GM19468 (cell line): ENCODE data around the gene UFSP1.
A peak's percentile ranks its signal among the peaks of the same experiment; 100 is the strongest.

Experiments
- ATAC-seq: cut with Tn5 transposase; IDR thresholded peaks from one replicate; pipeline ENCODE4 v1.9.1; 2021; ENCODE audit warnings: mild to moderate bottlenecking, moderate library complexity, moderate number of reproducible peaks; ENCODE audit not compliant: unreplicated experiment; ENCODE audit errors: extremely low read depth

Gene UFSP1

DNA sequence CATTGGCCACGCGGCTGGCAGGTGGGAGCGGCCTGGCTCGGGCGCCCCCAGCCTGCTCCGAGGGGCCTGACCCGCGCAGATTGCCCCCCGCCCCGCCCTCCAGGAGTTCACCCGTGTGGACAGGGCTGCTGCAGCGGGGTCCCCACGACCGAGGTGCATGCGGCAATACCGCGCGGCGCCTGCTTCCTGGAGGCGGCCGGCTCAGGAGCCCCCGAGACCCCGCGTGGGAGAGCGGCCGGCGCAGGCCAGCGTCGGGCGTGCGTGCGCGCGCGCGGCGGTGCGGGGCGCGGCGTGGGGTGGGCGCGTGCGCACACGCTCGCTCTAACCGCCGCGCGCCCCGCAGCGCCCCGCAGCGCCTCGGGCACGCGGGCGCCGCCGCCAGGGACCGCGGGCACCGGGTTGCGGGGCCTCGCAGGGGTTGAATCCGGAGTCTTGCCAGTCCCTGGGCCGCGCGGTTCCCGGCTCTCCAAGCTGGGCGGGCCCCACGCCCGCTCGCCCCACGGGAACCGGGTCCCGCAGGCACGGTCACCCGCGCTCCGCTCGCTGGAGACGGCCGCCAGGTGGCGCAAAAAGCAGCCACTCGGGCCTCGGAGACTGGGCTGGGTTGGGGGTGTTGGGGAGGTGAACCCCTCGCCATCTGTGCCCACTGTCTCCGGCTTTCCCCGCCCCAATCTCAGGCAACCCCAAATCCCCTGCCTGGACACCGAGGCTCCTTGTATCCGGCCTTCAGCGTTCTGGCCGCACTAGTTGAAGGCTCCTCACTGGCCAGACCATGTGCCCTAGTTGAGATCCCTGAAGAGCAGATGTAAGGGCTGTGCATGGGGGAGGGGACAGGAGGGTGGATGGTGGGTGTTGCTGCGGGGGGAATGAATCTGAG lies 7.5 kb upstream of the UFSP1 start:
- ATAC-seq, result no peak

DNA sequence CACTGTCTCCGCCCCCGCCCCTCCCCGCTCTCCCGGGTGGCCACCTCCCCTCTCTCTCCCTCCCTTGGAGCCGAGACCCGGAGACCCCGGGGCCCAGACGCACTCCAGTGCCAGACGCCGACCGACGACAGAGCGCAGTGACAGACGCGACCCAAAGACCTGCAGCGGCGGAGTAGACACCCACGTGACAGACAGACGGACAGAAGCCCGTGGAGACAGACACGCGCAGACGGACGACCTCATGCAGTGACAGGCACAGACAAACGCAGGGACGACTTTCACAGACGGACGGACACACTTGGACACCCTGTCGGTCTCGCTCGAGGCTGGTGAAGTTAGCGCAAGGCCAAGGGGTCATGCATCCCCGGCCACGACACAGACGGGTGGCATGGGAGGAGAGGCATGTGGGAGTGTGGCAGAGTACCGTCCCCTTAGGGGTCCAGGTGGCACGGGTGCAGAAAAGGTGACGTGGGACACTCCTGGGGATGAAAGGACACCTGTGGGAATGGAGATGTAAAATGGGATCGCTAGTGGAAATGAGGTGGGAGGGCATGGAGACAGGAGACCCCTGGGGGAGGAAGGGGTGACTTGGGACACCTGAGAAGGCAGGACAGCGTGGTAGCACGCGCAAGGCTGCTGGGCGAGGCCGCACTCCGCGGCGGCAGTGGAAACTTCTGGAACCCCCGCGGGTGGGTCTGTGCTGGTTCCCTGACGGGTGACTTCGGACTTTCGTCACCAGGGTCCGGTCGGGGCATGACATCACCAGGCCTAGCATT lies 6.6 kb upstream of the UFSP1 start:
- ATAC-seq, result no peak

DNA sequence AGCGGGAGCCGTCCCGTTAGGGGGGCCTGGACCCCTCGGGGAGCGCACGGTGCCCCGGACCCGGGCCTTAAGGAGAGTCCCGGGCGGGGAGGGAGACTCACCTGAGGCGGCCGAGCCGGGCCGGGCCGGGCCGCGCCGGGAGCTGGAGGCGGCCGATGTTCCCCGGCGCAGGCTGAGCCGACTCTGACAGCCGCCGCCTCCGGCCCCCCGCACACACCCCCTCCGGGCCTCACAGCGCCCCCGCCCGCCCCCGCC lies 6.1 kb upstream of the UFSP1 start, which contains the start of gene ACHE:
TSS of gene ACHE (minus strand) at position 188 of the 255 bp plus-strand sequence. CDS start 1,656 bp downstream, outside the sequence.
- ATAC-seq, result no peak

DNA sequence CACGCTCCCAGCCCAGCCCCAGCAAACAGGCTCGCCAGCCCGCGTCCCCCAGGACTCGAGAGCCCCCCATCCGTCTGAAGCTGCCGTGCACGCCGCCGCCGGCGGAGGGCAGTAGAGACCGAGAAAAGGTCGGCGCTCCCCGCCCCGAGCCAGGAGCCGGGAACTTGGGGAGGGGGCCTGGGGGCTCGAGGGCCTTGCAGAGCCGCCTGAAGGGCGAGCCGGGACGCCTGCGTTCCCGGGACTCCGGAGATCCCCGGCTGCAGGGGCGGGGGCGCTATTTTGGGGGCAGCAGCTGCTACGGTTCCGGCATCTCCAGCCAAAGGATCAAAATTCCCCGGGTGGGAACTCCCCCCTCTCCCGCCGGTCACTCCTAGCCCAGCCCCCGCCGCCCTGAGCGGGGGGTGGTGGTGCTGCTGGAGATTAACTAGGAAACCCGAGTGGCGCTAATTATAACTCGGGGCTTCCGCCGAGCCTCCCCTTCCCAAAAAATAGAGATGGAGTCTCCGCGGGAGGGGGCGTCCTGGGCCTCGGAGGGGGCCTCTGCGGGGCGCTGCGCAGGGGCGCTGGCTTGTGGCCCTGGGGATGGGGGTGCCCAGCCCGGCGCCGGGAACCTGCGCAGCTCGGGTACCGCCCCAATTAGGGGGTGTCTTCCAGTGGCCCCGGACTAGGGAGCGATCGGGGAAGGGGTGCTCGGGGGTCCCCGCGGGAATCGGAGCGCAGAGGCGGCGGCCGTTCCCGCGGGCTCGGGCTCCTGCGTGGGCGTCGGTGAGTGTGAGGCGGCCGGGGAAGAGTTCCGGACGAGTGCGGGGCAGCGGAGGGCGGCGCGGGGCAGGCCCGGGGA lies 5.6 kb upstream of the UFSP1 start:
- ATAC-seq, result no peak

DNA sequence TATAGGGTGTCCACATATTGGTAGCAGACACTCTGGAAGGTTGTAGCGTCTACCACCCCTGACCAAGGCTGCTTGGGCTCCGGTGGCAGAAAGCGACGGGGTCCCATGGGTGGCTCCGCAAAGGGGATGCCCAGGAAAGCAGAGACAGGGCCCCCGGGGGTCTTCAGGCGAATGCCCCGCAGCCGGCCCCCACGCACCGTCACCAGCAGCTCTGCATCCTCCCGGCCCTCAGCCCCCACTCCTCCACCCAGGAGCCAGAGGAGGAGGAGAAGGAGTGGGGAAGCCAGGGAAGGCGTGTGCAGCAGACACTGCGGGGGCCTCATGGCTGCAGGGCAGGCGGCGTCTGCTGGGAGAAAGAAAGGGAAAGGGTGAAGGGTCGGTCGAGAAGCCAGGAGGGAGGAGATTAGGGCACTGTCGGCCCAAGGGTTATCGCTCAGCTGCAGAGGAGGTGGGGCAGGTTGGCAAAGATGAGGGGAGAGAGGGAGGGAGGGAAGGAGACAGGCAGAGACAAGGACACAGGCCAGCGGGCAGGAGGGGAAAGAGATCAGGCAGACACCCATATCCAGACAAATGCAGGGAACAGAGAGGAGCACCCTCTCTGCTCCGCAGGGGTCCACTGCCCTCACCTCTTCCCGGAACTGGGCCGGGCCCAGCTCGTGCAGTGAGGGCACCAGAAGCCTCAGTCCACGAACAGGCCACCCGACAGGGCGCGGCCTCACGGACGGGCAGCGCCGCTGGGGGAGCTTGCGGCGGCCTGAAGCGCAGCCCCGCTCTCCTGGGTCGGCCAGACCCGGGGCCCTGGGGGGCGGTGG lies 4.6 kb upstream of the UFSP1 start:
- no peak for ATAC-seq

DNA sequence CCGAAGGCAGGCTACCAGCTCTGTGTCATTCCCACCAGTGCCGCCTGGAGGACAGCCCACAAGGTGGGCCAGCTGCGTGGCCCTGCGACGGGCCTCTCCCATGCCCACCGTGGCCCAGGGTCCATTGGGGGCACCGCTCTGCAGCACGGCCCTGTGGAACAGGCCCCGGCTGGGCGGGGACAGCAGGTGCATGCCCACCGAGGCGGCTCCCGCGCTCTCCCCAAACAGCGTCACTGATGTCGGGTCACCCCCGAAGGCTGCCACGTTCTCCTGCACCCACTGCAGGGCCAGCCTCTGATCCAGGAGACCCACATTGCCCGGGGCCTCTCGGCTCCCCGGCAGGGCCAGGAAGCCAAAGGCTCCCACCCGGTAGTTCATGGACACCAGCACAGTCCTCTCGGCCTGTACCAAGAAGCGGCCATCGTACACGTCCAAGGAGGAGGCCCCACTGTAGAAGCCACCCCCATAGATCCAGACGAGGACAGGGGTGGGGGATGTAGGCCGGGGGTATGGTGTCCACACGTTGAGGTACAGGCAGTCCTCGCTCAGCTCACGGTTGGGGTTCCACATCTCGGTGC lies 3.9 kb upstream of the UFSP1 start:
- no peak for ATAC-seq

DNA sequence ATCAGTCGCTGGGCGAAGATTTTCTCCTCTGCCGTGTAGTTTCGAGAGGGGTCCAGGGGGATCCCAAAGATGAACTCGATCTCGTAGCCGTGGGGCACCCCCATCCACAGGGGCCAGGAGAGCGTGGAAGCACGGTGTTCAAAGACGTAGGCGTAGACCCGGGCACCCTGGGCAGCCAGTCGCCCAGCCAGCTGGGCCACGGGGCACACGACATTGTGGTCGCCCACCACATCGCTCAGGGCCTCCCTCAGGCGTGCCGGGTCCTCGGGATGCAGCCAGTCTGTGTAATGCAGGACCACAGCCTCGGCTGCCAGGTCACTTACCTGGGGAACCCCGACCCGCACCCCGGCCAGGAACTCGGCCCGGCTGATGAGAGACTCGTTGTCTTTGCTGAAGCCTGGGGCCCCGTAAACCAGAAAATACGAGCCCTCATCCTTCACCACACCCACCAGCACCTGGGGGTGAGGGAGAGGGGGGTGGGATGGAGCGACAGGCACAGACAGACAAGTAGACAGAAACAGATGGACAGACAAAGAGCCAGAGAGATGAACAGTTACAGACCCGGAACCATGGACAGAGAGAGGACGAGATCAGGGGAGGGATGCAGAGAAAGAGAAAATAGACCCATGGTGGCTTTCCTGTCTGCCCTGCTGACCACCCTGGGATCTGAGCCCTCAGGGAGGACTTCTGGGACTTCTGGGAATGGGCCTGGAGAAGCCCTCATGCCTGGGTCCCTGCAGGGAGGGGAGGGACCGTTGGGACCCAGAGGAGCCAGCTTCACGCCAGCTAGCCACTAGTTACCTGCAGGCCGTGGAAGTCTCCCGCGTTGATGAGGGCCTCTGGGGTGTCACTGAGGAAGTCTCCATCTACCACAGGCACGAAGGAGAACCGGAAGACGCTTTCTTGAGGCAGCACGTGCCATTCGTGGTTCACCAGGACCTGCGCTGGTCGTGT lies 3.1 kb upstream of the UFSP1 start:
- ATAC-seq, result no peak

DNA sequence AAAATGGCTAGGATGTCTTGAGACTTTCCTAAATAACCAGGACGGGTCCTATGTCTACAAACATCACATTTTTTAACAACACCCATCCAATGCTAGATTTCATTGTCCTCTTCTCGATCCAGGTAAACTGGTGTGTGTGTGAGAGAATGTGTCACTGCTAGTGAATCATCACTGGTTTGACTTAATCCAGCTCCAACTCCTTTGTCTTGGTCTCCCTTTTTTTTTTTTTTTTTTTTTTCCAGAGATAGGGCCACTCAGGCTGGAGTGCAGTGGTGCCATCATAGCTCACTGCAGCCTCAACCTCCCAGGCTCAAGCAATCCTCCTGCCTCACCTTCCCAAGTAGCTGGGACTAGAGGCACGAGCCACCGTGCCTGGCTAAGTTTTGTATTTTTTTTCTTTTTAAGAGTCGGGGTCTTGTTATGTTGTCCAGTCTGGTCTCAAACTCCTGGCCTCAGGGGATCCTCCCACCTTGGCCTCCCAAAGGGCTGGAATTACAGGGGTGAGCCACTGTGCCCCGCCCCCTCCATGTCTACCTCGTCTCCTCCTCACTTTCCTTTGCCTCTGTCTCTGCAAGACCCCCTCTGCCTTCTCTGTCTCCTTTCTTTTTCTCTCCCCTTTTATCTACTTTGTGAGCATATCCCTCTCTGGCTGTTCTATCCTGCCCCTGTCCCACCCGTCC lies 2.2 kb upstream of the UFSP1 start:
- ATAC-seq, result no peak

DNA sequence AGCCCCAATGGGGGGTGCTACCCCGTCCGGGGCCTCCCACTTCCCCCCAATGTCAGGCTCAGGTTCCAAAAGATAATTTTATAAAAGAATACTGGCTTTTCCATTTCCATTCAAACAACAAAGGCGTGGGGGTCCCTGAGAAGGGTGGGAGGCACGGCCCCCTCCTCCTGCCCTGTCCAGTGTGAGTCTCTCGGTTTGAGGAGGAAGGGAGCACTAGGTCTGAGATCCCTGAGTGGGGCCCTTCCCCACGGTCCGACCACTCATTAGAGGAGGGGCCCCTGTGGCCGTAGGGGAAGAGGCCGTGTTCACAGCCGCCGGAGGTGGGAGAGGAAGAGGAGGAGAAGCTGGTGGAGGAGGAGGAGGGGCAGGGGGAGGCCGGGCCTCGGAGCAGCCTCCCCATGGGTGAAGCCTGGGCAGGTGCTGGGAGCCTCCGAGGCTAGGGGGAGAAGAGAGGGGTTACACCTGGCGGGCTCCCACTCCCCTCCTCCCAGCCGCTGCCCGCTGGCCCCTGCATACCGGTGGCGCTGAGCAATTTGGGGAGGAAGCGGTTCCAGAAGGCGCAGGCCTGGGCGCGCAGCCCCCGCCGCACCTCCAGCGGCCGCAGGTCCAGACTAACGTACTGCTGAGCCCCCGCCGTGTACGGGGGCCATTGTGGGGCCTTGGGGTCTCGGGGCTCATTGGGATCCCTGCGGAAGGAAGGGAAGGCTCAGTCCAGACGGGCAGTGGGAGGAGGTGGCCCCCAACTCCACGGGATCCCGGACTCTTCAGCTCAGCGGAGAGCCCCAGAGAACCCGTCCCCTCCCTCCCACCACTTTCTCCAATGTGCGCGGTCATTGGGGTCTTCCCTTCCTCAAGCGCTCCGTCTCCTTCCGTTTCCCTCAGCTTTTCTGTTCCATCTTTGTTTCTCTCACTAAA lies 1.4 kb upstream of the UFSP1 start:
- ATAC-seq, result no peak

DNA sequence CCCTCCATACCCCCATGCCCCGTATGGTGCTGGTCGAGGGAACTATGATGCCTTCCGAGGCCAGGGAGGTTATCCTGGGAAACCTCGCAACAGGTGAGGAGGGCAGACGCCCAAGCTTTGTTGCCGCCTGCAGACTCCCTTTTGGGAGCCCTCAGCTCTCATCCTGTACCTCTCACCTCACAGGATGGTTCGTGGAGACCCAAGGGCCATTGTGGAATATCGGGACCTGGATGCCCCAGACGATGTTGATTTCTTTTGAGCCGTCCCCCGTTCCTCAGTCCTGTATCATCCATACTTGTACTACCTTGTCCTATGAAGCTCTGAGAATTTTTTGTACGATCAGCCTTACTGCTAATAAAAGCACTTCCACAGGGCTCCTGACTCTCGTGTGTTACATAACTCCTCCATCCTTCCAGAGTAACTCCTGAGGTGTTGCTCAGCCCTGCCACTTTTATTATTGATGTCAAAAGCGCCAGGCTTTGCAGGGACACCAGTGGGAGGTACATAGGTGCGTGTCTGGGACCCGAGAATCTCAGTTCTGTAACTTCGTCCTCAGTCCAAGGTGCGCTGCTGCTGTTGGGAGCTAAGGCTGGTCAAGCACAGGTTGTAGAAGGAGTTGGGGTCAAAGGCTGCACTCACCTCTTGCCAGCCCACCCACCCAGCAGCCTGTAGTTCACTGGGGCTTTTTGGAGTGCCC lies 1.1 kb downstream of the UFSP1 start:
- ATAC-seq, result no peak

DNA sequence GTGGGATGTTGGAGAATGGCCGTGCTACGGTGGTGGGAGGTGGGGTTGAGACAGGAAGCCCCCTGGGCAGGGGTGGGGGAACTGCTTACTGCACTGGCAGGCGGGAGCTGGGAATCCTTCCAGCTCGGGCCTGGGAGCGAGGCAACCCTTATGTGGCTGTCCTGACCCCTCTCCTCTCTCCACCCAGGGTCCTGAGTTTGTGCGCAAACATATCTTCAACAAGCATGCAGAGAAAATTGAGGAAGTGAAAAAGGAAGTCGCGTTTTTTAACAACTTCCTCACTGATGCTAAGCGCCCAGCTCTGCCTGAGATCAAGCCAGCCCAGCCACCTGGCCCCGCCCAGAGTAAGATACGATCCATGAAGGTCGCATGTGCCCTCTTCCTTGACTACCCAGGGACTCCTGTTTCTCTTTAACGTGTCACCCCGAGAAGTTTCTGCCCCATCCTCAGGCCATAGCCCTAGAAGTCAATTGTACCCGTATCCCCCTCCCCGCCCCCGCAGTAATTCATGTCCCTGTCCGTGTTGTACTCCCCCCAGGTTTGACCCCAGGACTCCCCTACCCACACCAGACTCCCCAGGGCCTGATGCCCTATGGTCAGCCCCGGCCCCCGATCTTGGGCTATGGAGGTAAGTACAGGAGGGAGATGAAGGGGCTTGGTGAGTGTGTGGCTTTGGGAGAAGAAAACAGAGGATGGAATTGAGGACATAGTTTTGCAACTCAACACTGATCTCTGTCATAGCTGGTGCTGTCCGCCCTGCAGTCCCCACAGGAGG lies 1.8 kb downstream of the UFSP1 start:
- ATAC-seq, result peak; percentile 38

DNA sequence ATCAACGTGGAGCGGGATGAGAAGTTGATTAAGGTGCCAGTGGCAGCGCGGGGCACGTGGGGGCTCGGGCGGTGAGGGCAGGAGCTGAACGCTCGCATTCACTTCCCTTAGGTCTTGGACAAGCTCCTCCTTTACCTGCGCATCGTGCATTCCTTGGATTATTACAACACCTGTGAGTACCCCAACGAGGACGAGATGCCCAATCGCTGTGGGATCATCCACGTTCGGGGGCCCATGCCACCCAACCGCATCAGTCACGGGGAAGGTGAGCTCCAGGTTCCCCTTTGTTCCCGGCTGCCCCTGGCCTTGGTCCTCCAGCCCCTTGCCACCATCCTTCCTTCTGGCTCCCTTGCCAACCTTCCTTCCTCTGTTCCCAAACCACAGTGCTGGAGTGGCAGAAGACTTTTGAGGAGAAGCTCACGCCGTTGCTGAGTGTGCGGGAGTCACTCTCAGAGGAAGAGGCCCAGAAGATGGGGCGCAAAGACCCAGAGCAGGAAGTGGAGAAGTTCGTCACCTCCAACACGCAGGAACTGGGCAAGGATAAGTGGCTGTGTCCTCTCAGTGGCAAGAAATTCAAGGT lies 2.5 kb downstream of the UFSP1 start:
- no peak for ATAC-seq

DNA sequence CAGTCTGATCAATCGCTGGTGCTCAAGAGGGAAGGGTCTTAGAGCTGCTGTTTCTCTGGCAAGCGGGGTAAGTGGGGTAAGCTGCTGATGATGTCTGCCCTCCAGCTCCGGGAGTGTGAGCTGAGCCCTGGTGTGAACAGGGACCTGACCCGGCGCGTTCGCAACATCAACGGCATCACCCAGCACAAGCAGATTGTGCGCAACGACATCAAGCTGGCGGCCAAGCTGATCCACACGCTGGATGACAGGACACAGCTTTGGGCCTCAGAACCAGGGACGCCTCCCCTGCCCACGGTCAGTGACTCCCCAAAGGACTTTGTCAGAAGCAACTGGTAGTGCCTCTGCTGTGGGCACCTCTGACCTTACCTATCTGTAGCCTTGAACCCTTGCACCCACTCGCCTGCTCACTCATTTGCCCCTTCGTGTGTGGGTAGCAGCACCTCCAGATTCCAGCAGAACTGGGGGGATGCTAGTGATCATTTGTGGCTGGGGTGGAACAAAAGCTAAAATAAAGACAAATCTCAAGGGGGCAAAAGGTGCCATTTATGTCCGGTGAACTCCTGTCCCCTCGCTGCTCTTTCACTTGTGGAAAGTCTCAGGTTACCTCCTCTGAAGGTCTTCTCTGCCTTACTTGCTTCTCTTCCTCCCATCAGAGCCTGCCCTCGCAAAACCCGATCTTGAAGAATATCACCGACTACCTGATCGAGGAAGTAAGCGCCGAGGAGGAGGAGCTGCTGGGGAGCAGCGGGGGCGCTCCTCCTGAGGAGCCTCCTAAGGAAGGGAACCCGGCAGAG lies 3.2 kb downstream of the UFSP1 start:
- no peak for ATAC-seq

DNA sequence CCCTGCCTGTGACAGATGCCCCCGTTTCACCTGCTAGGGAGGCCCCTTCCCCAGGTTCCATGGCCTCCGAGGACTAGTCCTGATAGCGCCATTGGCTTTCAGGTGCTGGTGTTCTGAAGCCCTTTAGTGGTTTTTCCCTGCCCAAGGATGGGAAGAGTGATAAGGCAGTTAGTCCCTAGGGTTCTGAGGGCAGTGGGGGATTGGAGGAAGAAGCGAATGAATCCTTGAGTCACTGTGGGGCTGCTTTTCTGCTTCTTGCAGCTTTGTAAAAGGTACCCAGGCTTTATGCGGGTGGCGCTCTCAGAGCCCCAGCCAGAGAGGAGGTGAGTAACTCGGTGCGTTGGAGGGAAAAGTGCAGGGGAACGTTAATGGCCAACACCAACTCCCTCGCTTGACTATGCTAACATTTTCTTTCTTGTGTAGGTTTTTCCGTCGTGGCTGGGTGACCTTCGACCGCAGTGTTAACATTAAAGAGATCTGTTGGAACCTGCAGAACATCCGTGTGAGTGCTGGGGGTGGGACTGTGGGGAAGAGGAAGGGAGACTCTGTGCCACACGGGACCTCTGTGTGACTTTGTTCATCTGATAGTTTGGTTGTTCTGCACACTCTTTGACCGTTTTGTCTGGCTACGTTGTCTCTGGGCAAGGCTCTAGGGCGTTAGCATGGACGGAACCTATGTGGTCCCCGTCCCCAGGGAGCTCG lies 3.9 kb downstream of the UFSP1 start:
- no peak for ATAC-seq
